WTC11 (cell line): ENCODE measurements around the gene SLC38A7. TPM values are rescaled to one million over a fixed set of nuclear protein-coding genes. Genes with fewer than 3 reads are reported as not detected.

ENCODE experiments used
- AR ChIP-seq: fragments of 250-450 bp; sonication (Bioruptor Pico); IDR thresholded peaks from 2 replicates; pipeline ENCODE4 v1.9.0; 2021; ENCODE audit warnings: mild to moderate bottlenecking
- ARID4B ChIP-seq: sonication (generic); formaldehyde crosslinking; IDR thresholded peaks from 2 replicates; pipeline ENCODE4 v1.8.0; 2023; ENCODE audit warnings: missing genetic modification reagents, mild to moderate bottlenecking, borderline replicate concordance
- E2F1 ChIP-seq: sonication (generic); formaldehyde crosslinking; IDR thresholded peaks from 2 replicates; pipeline ENCODE4 v1.8.0; 2022; ENCODE audit warnings: mild to moderate bottlenecking, missing genetic modification reagents
- IRF1 ChIP-seq: sonication (generic); formaldehyde crosslinking; IDR thresholded peaks from 2 replicates; pipeline ENCODE4 v1.8.0; 2023; ENCODE audit warnings: missing genetic modification reagents
- MAX ChIP-seq: sonication (generic); formaldehyde crosslinking; IDR thresholded peaks from 2 replicates; pipeline ENCODE4 v1.8.0; 2022; ENCODE audit warnings: mild to moderate bottlenecking, missing genetic modification reagents
- MXD4 ChIP-seq: fragments of 250-450 bp; sonication (Bioruptor Pico); IDR thresholded peaks from 2 replicates; pipeline ENCODE4 v1.8.0; 2021; ENCODE audit warnings: mild to moderate bottlenecking, moderate library complexity, borderline replicate concordance
- NFYB ChIP-seq: sonication (generic); formaldehyde crosslinking; conservative IDR thresholded peaks from 2 replicates; pipeline ENCODE4 v1.8.0; 2022; ENCODE audit warnings: low read depth, missing genetic modification reagents
- SP1 ChIP-seq: sonication (generic); formaldehyde crosslinking; conservative IDR thresholded peaks from 2 replicates; pipeline ENCODE4 v1.8.1; 2022; ENCODE audit warnings: missing genetic modification reagents
- TP53 ChIP-seq: sonication (generic); formaldehyde crosslinking; IDR thresholded peaks from 2 replicates; pipeline ENCODE4 v1.8.1; 2023; ENCODE audit warnings: mild to moderate bottlenecking, missing genetic modification reagents
- USF2 ChIP-seq: sonication (generic); formaldehyde crosslinking; IDR thresholded peaks from 2 replicates; pipeline ENCODE4 v1.8.1; 2023; ENCODE audit warnings: mild to moderate bottlenecking, missing genetic modification reagents, moderate library complexity
- ZNF281 ChIP-seq: sonication (generic); formaldehyde crosslinking; IDR thresholded peaks from 2 replicates; pipeline ENCODE4 v1.8.0; 2023; ENCODE audit warnings: mild to moderate bottlenecking, missing genetic modification reagents
- ZNF317 ChIP-seq: sonication (generic); formaldehyde crosslinking; IDR thresholded peaks from 2 replicates; pipeline ENCODE4 v1.8.1; 2023; ENCODE audit warnings: low read depth, mild to moderate bottlenecking, moderate library complexity, missing genetic modification reagents, borderline replicate concordance
- ZNF671 ChIP-seq: fragments of 250-450 bp; sonication (Bioruptor Pico); IDR thresholded peaks from 2 replicates; pipeline ENCODE4 v1.8.0; 2021; ENCODE audit warnings: mild to moderate bottlenecking
- ZSCAN18 ChIP-seq: fragments of 250-450 bp; sonication (Bioruptor Pico); IDR thresholded peaks from 2 replicates; pipeline ENCODE4 v2.1.2; 2022; ENCODE audit warnings: mild to moderate bottlenecking, moderate library complexity
- total RNA-seq: library from RNA; stranded (reverse); gene quantifications from 3 replicates; pipeline ENCODE4 v1.2.3, GENCODE V29; 2021

SLC38A7 gene
- total RNA-seq, 1 experiment from 2014 or later: 23.1 TPM

GRCh38 chr16:58629733-58630640 is 54.6 kb downstream of the SLC38A7 start, which contains the start of gene CNOT1 (continued):
- TF ChIP-seq TP53 (CRISPR knock-in tag) (0 out of 2 replicates have a peak, but pooled peaks have one; percentile 65), IRF1 (CRISPR knock-in tag) (no peak), ZNF317 (CRISPR knock-in tag) (no peak), NFYB (CRISPR knock-in tag) (peak; percentile 99), AR (CRISPR knock-in tag) (peak; percentile 42; the same call in 1 of the 2 replicates), ZSCAN18 (CRISPR knock-in tag) (peak; percentile 89), ZNF281 (CRISPR knock-in tag) (no peak), MXD4 (peak; percentile 95), E2F1 (CRISPR knock-in tag) (0 out of 2 replicates have a peak, but pooled peaks have one; percentile 20), SP1 (CRISPR knock-in tag) (peak; percentile 45), ARID4B (CRISPR knock-in tag) (0 out of 2 replicates have a peak, but pooled peaks have one; percentile 35), MAX (peak; percentile 88), USF2 (CRISPR knock-in tag) (peak; percentile 11; the same call in 1 of the 2 replicates), ZNF671 (CRISPR knock-in tag) (no peak; the same call in 1 of the 2 replicates)
